ENCODE results near the gene IL24.
"Not testable (repeated sequence)": the region's sequence is repeated elsewhere in the genome, so short reads cannot be mapped to it uniquely, and the experiment has no call there.

The IL24 gene

GRCh38 chr1:206905295-206906164 is 8.3 kb downstream of the IL24 start:
- DNase-seq = no peak

- no peak for DNase-seq
Measured at GRCh38 chr1:206907304-206907991, 10.2 kb downstream of the IL24 start.

- no peak for DNase-seq
Measured at GRCh38 chr1:206908038-206908437, 10.8 kb downstream of the IL24 start.

GRCh38 chr1:206909161-206909882 is 12.1 kb downstream of the IL24 start:
- DNase-seq = no peak

GRCh38 chr1:206909883-206910318 is 12.7 kb downstream of the IL24 start:
- DNase-seq = no peak

- DNase-seq = peak; percentile 46
Measured at GRCh38 chr1:206911064-206911663, 13.9 kb downstream of the IL24 start.

- peak; percentile 65 to 67 for DNase-seq
Measured at GRCh38 chr1:206912445-206913095, 15.3 kb downstream of the IL24 start.

- DNase-seq = no peak
Measured at GRCh38 chr1:206913766-206914537, 16.7 kb downstream of the IL24 start.

GRCh38 chr1:206915030-206915735 is 17.9 kb downstream of the IL24 start:
- no peak for DNase-seq

GRCh38 chr1:206916000-206916709 is 18.9 kb downstream of the IL24 start:
- DNase-seq = no peak

GRCh38 chr1:206918076-206918475 is 20.8 kb downstream of the IL24 start:
- no peak for DNase-seq

GRCh38 chr1:206921772-206922265 is 24.6 kb downstream of the IL24 start, which contains the start of gene FCMR:
Gene FCMR, minus strand, starts transcription at chr1:206921941. Its CDS starts 87 bp downstream, at chr1:206921854.
- peak; percentile 74 to 79 for DNase-seq

GRCh38 chr1:206922524-206922923 is 25.3 kb downstream of the IL24 start:
- no peak for DNase-seq

- DNase-seq = no peak
Measured at GRCh38 chr1:206923009-206923960, 26.0 kb downstream of the IL24 start.

- not testable (repeated sequence) for DNase-seq
Measured at GRCh38 chr1:206923961-206924557, 26.8 kb downstream of the IL24 start.

GRCh38 chr1:206924592-206925105 is 27.4 kb downstream of the IL24 start:
- no peak for DNase-seq

- peak; percentile 14 to 24 for DNase-seq
Measured at GRCh38 chr1:206925106-206925736, 28.0 kb downstream of the IL24 start.

- no peak for DNase-seq
Measured at GRCh38 chr1:206926286-206926685, 29.0 kb downstream of the IL24 start.

Data from AML-193 (cell line).